Measurements from ENCODE around the gene TTC9. TPM values are rescaled to one million over a fixed set of nuclear protein-coding genes. Genes with fewer than 3 reads are reported as not detected.

The TTC9 gene
- total and polyA plus RNA-seq, 3 donors from 2014 or later = 1.5 to 2.4 (median 2.4) TPM

GRCh38 chr14:70631948-70632347, 9.8 kb upstream of the TTC9 start:
- no peak for TF ChIP-seq CTCF (IDR thresholded peaks at IDR 0.05)
- TF ChIP-seq POLR2A (IDR thresholded peaks at IDR 0.05) = no peak
- H3K9me3 ChIP-seq = no peaks in the 10 kb centered on the region
- no peak for DNase-seq
- intact Hi-C loops (cut with DNase I; ENCODE audit: low total_unique reads) = no loop called here
- H3K4me1 ChIP-seq = no peaks in the 10 kb centered on the region
- no peaks in the 10 kb centered on the region for H3K27me3 ChIP-seq
- no peaks in the 10 kb centered on the region for H3K36me3 ChIP-seq (ENCODE audit: low read depth, missing control alignments)
- no peak overlapping the region for H3K4me3 ChIP-seq
- no peak overlapping the region for H3K27ac ChIP-seq
- WGBS, 2 donors = 65 to 79% methylated on average over 3 of the region's 3 CpGs

DNA sequence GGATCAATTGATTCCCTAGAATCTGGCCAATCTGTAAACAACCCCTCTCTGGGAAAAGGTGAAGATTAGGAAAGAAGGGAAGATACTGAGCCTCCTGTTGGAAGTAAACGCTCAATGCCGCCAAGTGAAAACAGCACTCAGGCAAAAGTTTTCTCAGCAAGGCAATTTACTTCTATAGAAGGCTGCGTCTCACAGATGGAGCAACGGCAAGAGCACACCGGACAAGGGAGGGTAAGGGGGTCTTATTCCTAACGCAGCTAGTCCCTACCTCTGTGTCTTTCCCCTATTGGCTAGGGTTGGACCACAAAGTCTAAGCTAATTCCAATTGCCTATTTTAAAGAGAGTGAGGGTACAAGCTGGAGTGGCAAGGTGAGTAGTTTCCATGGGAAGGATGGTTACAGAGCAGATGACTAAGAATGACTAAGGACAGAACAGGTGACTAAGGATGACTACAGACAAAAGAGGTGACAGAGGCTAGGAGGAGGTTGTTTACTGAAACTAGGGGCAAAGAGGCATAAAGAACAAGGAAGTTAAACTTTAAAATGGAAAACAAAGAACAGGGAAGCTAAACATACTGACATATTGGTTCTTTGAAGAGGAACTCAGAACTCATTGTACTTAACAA, 5.6 kb upstream of the TTC9 start:
- no peaks in the 10 kb centered on the region for H3K36me3 ChIP-seq (ENCODE audit: low read depth, missing control alignments)
- H3K4me1 ChIP-seq = no peaks in the 10 kb centered on the region
- intact Hi-C loops (cut with DNase I; ENCODE audit: low total_unique reads) = no loop called here
- 93 to 96% methylated on average over 6 of the region's 6 CpGs for WGBS, 2 donors
- no peak overlapping the region for H3K4me3 ChIP-seq
- TF ChIP-seq POLR2A (IDR thresholded peaks at IDR 0.05) = no peak
- no peak for TF ChIP-seq CTCF (IDR thresholded peaks at IDR 0.05)
- H3K27ac ChIP-seq = no peak overlapping the region
- H3K9me3 ChIP-seq = no peaks in the 10 kb centered on the region
- no peaks in the 10 kb centered on the region for H3K27me3 ChIP-seq
- DNase-seq = no peak

DNA sequence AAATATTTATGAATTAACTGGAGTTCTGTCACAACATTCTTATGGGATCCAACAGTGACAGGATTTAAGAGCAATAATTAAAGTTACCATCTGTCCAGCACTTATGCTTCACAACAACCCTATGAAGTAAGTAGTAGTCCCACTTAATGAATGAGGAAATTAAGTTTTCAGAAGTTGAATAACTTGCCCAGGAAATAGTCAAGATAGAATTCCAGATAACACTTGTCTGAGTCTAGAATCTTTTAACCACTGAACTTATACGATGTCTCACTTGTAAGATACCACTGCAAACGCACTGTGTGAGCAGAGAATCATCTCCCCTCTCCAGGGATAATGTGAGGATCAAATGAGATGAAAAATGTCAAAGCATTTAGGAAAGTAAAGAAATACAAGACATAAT, 3.3 kb upstream of the TTC9 start:
- intact Hi-C loops (cut with DNase I; ENCODE audit: low total_unique reads) = no loop called here

DNA sequence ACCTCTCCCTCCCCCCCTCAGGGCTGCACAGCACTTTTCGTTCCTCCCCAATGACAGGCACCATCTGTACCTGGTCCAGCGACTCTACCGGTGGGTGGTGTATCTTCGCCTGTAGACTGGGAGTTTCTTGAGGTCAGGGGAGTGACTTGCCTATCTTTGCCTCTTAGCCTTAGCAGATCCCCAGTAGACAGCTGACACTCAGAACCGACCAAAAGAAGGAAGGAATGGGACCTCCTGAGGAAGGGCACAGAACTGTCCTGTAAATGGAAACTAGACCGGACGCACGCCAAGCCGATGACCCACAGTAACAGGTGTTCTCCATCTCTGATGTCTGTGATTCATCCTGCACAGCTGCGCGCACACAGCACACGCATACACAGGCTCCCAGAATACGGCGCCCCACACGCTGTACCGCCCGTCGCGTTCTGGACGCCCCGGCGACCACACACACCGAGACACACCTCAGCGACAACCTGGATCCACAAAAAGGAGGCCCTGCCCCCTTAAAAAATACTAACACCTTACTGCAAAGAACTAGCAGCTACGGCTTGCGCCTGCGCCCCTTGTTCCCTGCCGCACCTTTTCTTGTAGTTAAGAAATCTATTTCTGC, 673 bp upstream of the TTC9 start:
- peak; percentile 53 for DNase-seq
- TF ChIP-seq POLR2A (IDR thresholded peaks at IDR 0.05) (no peak), CTCF (IDR thresholded peaks at IDR 0.05) (no peak)
- H3K9me3 ChIP-seq = no peaks in the 10 kb centered on the region
- H3K27me3 ChIP-seq = no peaks in the 10 kb centered on the region
- peak overlapping the region; percentile 57 to 61 for H3K4me3 ChIP-seq
- intact Hi-C loops (cut with DNase I; ENCODE audit: low total_unique reads) = no loop called here
- H3K27ac ChIP-seq = no peak overlapping the region
- WGBS, 2 donors = 0 to 3% methylated on average over 27 to 28 of the region's 28 CpGs
- peaks cover 4% of the 10 kb centered on the region for H3K4me1 ChIP-seq
- no peaks in the 10 kb centered on the region for H3K36me3 ChIP-seq (ENCODE audit: low read depth, missing control alignments)

More for the DNA sequence above, 3.3 kb upstream of the TTC9 start:
- Histone ChIP-seq H3K4me1 (peaks cover 4% of the 10 kb centered on the region), H3K36me3 (ENCODE audit: low read depth, missing control alignments) (no peaks in the 10 kb centered on the region), H3K27ac (no peak overlapping the region), H3K9me3 (no peaks in the 10 kb centered on the region), H3K27me3 (no peaks in the 10 kb centered on the region), H3K4me3 (no peak overlapping the region)
- WGBS, 2 donors = 82 to 84% methylated on average over 2 of the region's 2 CpGs
- no peak for DNase-seq
- TF ChIP-seq POLR2A (IDR thresholded peaks at IDR 0.05) (no peak), CTCF (IDR thresholded peaks at IDR 0.05) (no peak)

All from testis (tissue), 3 donors.